ENCODE data around the gene PLCG2. TPM values are rescaled to one million over a fixed set of nuclear protein-coding genes. Genes with fewer than 3 reads are reported as not detected.

Gene PLCG2
- total RNA-seq, 1 donor = 31.9 TPM

- no peaks in the 10 kb centered on the region for H3K27me3 ChIP-seq (ENCODE audit: insufficient read depth, low read length)
- peaks cover 7% of the 10 kb centered on the region for H3K4me1 ChIP-seq (ENCODE audit: insufficient read depth, low read length)
- no peak overlapping the region for H3K4me3 ChIP-seq (ENCODE audit: low read length)
- H3K9me3 ChIP-seq (ENCODE audit: low read depth, low read length) = no peaks in the 10 kb centered on the region
These were observed 71.3 kb downstream of the PLCG2 start for GRCh38 chr16:81850197-81850944.

GRCh38 chr16:81852347-81852746 lies 73.3 kb downstream of the PLCG2 start:
- H3K9me3 ChIP-seq (ENCODE audit: low read depth, low read length) = no peaks in the 10 kb centered on the region
- peaks cover 7% of the 10 kb centered on the region for H3K4me1 ChIP-seq (ENCODE audit: insufficient read depth, low read length)
- no peak overlapping the region for H3K4me3 ChIP-seq (ENCODE audit: low read length)
- no peaks in the 10 kb centered on the region for H3K27me3 ChIP-seq (ENCODE audit: insufficient read depth, low read length)

DNA sequence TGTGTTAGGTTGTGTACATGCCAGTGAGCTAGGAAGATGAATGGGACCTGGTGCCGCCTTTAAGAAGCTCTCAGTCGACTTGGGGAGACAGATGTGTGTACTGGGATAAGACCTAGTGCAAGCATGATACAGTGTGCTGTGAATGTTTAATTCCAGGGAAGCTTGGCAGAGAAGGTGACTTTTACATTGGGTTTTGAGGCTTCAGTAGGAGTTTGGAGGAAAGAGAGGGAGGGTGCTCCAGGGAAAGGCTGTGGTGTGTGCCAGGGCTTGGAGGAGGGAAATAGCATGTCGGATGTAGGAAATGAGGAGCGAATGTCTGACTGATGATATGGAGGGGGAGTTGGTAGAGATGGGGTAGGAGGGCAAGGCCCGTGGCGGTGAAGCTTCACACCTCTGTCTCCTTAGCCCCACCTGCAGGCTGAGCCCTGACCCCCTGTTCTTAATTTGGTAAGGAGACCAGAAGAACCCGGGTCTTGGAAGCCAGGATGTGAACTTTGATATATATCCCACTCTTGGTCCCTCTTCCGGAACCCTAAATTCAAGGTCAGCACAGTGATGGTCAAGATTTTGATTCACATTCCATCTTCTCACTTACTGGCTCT lies 76.6 kb downstream of the PLCG2 start:
- peaks cover 4% of the 10 kb centered on the region for H3K4me1 ChIP-seq (ENCODE audit: insufficient read depth, low read length)
- no peaks in the 10 kb centered on the region for H3K27me3 ChIP-seq (ENCODE audit: insufficient read depth, low read length)
- H3K4me3 ChIP-seq (ENCODE audit: low read length) = no peak overlapping the region
- H3K9me3 ChIP-seq (ENCODE audit: low read depth, low read length) = no peaks in the 10 kb centered on the region

DNA sequence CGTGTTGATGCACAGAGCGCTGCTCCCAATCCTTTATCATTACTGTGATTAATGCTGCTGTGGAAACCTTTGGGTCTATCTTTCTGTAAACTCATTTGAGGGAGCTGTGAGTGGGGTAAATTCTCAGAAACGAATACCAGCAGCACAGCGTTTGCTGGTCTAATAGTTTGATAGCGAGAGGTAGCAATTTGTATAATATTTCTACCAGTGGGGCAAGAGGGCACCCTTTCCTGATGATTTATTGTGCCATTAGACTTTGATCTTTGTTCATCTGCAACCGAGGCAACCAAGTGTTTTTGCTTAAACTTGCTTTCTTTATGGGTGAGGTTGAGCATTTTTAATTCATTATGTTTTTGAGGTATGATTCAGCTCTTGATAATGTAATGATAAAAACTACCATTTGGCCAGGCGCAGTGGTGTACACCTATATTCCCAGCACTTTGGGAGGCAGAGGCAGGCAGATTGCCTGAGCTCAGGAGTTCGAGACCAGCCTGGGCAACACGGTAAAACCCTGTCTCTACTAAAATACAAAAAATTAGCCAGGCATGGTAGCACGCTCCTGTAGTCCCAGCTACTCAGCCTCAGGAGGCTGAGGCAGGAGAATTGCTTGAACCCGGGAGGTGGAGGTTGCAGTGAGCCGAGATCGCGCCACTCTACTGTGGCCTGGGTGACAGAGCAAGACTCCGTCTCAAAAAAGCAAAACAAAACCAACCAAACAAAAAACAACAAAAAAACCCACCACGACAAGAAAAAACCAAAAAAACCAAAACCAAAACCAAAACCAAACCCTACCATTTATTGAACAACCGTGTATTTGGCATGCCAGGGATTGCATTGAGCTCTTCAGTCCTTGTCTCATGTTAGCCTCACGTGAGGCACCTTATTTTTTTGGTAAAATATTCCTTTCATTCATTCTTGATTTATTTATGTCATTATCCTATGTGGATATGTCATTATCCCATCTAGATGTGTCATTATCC lies 81.5 kb downstream of the PLCG2 start:
- peaks cover 17% of the 10 kb centered on the region for H3K4me1 ChIP-seq (ENCODE audit: insufficient read depth, low read length)
- no peaks in the 10 kb centered on the region for H3K27me3 ChIP-seq (ENCODE audit: insufficient read depth, low read length)
- H3K4me3 ChIP-seq (ENCODE audit: low read length) = no peak overlapping the region
- no peaks in the 10 kb centered on the region for H3K9me3 ChIP-seq (ENCODE audit: low read depth, low read length)

DNA sequence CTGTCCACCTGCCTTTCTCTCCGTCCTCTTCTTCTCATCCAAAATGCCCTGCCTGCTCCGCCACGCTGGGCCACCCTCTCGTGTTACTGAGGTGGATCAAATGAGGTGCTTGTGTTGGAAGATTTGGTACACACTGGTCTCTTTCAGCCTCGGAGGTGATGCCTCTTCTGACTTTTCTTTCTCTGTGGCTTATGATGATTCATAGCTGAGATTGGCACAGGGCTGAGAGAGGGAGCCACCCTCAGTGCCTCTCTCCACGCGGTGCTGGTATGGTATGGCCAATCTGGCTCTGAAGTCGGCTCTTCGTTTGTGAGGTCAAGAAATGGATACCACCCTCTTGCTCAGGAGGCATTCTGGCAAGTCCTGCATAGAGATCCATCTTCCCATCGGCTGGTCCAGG lies 82.4 kb downstream of the PLCG2 start:
- Histone ChIP-seq H3K27me3 (ENCODE audit: insufficient read depth, low read length) (no peaks in the 10 kb centered on the region), H3K9me3 (ENCODE audit: low read depth, low read length) (no peaks in the 10 kb centered on the region), H3K4me1 (ENCODE audit: insufficient read depth, low read length) (peaks cover 17% of the 10 kb centered on the region), H3K4me3 (ENCODE audit: low read length) (no peak overlapping the region)

- Histone ChIP-seq H3K9me3 (ENCODE audit: low read depth, low read length) (no peaks in the 10 kb centered on the region), H3K4me1 (ENCODE audit: insufficient read depth, low read length) (peaks cover 20% of the 10 kb centered on the region), H3K4me3 (ENCODE audit: low read length) (no peak overlapping the region), H3K27me3 (ENCODE audit: insufficient read depth, low read length) (no peaks in the 10 kb centered on the region)
These were observed 82.8 kb downstream of the PLCG2 start for GRCh38 chr16:81861915-81862314.

DNA sequence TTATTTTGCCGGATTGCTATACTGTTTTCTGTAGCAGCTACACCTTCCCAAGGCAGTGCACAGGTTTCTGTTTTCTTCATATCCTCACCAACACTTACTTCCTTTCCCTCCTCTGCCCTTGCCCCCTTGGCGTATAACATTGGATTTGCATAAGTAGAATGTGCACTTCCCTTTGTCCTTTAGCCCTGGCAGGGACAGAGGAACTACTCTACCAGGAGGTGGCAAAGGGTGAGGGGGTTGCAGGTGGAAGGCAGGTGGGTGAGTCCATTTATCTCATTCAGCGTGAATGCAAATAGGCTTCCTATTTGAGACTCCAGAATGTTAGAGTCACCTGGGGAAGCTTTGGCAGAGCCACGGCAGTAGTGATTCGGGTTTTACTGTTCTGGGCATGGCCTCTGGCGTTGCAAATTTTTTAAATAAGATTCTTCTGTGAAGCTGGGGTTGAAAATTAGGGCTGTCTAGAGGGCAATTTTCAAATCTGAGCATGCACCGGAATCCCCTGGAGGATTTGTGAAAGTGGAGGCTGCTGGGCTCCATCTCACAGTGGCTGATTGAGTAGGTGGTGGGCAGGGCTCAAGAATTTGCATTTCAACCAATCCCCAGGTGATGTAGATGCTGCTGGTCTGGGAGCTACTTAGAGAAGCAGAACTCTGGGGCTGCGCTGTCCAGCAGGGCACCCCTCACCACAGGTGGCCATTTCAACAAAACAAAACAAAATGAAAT lies 84.7 kb downstream of the PLCG2 start:
- Histone ChIP-seq H3K9me3 (ENCODE audit: low read depth, low read length) (no peaks in the 10 kb centered on the region), H3K4me3 (ENCODE audit: low read length) (no peak overlapping the region), H3K27me3 (ENCODE audit: insufficient read depth, low read length) (no peaks in the 10 kb centered on the region), H3K4me1 (ENCODE audit: insufficient read depth, low read length) (peaks cover 27% of the 10 kb centered on the region)

DNA sequence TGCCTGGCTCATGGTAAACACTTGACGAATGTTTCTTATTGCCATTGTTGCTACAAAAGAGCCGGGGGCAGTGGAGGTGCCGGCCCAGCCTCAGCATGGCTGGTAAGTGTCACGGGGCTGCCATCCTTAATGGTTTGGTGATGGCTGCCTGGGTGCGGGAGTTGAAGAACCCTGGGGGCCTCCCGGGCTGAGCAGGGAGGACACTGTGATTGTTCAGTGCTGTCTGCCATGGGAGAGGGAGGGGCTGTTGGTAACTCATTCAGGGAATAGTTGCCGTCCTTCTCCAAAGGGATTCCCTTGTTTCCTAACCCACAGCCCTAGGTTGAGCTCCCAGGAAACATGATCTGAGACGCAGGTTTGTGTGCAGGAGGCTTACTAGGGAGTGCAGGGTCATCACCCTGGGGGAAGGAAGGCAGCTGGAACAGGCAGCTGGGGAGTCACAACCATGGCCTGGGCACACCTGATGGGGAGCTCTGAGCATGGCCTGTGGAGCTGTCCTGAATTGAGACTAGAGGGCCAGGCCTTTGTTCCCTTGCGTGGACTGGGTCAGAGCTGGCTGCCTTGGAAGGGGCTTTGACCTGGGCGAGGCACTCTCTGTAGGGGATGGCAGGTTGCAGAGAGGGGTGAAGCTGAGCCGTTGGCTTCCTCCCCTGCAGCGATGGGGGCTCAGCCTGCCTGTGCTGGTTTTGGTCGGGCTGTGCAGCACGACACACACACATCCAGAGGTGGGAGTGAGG lies 85.7 kb downstream of the PLCG2 start:
- no peak overlapping the region for H3K4me3 ChIP-seq (ENCODE audit: low read length)
- H3K9me3 ChIP-seq (ENCODE audit: low read depth, low read length) = no peaks in the 10 kb centered on the region
- no peaks in the 10 kb centered on the region for H3K27me3 ChIP-seq (ENCODE audit: insufficient read depth, low read length)
- H3K4me1 ChIP-seq (ENCODE audit: insufficient read depth, low read length) = peaks cover 27% of the 10 kb centered on the region

DNA sequence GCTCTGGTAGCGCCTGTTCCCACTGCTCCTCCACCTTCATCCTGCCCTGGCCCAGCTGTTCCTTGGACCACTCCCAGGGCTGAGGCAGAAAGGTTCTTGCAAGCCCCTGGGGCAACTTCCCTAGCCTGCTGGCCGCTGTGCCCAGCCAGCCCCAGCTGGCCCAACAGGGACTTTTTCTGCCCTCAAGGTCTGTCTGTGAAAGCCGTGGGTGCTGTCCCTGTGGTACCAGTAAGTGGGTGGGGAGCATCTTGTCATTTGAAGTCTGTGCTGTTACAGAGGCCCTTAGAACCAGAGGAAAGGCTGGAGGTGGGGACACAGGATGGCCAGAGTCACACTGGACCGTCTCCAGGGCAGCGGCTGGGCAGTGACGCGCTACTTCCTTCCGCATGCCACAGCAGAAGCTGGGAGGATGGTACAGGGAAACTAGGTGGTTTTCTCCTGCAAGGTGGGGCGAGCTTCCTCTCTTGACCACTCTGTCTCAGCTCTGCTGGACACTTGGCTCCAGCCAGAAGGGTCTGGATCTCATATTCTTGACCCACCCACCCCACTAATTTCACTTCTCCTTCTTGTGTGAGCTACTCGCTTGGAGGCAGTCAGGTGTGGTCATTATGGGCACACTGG lies 87.8 kb downstream of the PLCG2 start:
- no peak overlapping the region for H3K4me3 ChIP-seq (ENCODE audit: low read length)
- H3K27me3 ChIP-seq (ENCODE audit: insufficient read depth, low read length) = no peaks in the 10 kb centered on the region
- no peaks in the 10 kb centered on the region for H3K9me3 ChIP-seq (ENCODE audit: low read depth, low read length)
- H3K4me1 ChIP-seq (ENCODE audit: insufficient read depth, low read length) = peaks cover 24% of the 10 kb centered on the region

- no peak overlapping the region for H3K4me3 ChIP-seq (ENCODE audit: low read length)
- no peaks in the 10 kb centered on the region for H3K27me3 ChIP-seq (ENCODE audit: insufficient read depth, low read length)
- H3K4me1 ChIP-seq (ENCODE audit: insufficient read depth, low read length) = peaks cover 30% of the 10 kb centered on the region
- no peaks in the 10 kb centered on the region for H3K9me3 ChIP-seq (ENCODE audit: low read depth, low read length)
These were observed 89.1 kb downstream of the PLCG2 start for GRCh38 chr16:81868057-81868748.

- no peaks in the 10 kb centered on the region for H3K9me3 ChIP-seq (ENCODE audit: low read depth, low read length)
- H3K4me1 ChIP-seq (ENCODE audit: insufficient read depth, low read length) = peaks cover 31% of the 10 kb centered on the region
- no peak overlapping the region for H3K4me3 ChIP-seq (ENCODE audit: low read length)
- no peaks in the 10 kb centered on the region for H3K27me3 ChIP-seq (ENCODE audit: insufficient read depth, low read length)
These were observed 90.2 kb downstream of the PLCG2 start for GRCh38 chr16:81869326-81869725.

DNA sequence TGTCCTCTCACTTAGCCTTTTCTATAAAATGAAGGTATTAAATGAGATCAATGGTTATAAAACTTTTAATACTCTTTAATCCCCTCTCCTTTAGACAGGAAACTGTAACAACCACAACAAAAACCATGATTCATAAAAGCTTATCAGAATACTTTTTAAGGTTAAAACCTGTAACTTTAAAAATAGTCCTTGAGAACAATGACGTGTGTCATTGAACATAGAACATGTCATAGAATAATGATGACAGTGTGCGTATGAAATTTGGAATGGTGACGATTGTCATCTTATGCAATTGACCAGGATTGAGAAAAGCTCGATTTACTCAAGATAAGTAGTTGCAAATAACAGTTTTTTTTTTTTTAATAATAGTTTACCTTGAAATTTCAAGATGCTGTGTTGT lies 94.1 kb downstream of the PLCG2 start:
- Histone ChIP-seq H3K4me1 (ENCODE audit: insufficient read depth, low read length) (peaks cover 25% of the 10 kb centered on the region), H3K9me3 (ENCODE audit: low read depth, low read length) (no peaks in the 10 kb centered on the region), H3K4me3 (ENCODE audit: low read length) (no peak overlapping the region), H3K27me3 (ENCODE audit: insufficient read depth, low read length) (no peaks in the 10 kb centered on the region)
